ENCODE measurements around the gene S100A10.

- TF ChIP-seq POLR2A (IDR thresholded peaks at IDR 0.05; ENCODE audit: low read length) (no peak), GATA1 (IDR thresholded peaks at IDR 0.05; ENCODE audit: low read depth, low read length) (no peak)
Measured at GRCh38 chr1:151966061-151966460, 27.6 kb downstream of the S100A10 start.
